ENCODE data around the gene FER. TPM values are rescaled to one million over a fixed set of nuclear protein-coding genes. Genes with fewer than 3 reads are reported as not detected.
A peak's percentile ranks its signal among the peaks of the same experiment; 100 is the strongest.

The FER gene
- polyA plus RNA-seq, 1 experiment = 19.0 TPM

- H3K27ac ChIP-seq (ENCODE audit: low read depth, low read length) = no peak overlapping the region
- H3K9me3 ChIP-seq (ENCODE audit: control insufficient read depth, insufficient read depth, low read length) = no peaks in the 10 kb centered on the region
- DNase-seq (ENCODE audit: low read depth, low spot score) = no peak
- H3K4me3 ChIP-seq (ENCODE audit: low read depth, low read length) = no peak overlapping the region
- TF ChIP-seq, protein P1, sequence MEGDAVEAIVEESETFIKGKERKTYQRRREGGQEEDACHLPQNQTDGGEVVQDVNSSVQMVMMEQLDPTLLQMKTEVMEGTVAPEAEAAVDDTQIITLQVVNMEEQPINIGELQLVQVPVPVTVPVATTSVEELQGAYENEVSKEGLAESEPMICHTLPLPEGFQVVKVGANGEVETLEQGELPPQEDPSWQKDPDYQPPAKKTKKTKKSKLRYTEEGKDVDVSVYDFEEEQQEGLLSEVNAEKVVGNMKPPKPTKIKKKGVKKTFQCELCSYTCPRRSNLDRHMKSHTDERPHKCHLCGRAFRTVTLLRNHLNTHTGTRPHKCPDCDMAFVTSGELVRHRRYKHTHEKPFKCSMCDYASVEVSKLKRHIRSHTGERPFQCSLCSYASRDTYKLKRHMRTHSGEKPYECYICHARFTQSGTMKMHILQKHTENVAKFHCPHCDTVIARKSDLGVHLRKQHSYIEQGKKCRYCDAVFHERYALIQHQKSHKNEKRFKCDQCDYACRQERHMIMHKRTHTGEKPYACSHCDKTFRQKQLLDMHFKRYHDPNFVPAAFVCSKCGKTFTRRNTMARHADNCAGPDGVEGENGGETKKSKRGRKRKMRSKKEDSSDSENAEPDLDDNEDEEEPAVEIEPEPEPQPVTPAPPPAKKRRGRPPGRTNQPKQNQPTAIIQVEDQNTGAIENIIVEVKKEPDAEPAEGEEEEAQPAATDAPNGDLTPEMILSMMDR (IDR thresholded peaks at IDR 0.05; ENCODE audit: low read depth, low read length) = no peak
- ChIA-PET POLR2A (no interaction called here), CTCF (no interaction called here)
- no peaks in the 10 kb centered on the region for H3K27me3 ChIP-seq (ENCODE audit: control insufficient read depth, insufficient read depth, low read length)
These were observed 4.4 kb upstream of the FER start for GRCh38 chr5:108743319-108743718.

GRCh38 chr5:108743846-108744245, 3.9 kb upstream of the FER start:
- ChIA-PET CTCF (interaction anchor here (0.9 kb wide), 1 partner anchor 63 kb away, joined by 3 read pairs; no protein-coding TSS in a partner anchor), POLR2A (interaction anchor here (0.6 kb wide), 1 partner anchor 323 kb away, joined by 3 read pairs; no protein-coding TSS in a partner anchor)
- no peaks in the 10 kb centered on the region for H3K9me3 ChIP-seq (ENCODE audit: control insufficient read depth, insufficient read depth, low read length)
- TF ChIP-seq, protein P1 (IDR thresholded peaks at IDR 0.05; ENCODE audit: low read depth, low read length) = no peak
- H3K27ac ChIP-seq (ENCODE audit: low read depth, low read length) = no peak overlapping the region
- DNase-seq (ENCODE audit: low read depth, low spot score) = no peak
- H3K4me3 ChIP-seq (ENCODE audit: low read depth, low read length) = no peak overlapping the region
- H3K27me3 ChIP-seq (ENCODE audit: control insufficient read depth, insufficient read depth, low read length) = no peaks in the 10 kb centered on the region

DNA sequence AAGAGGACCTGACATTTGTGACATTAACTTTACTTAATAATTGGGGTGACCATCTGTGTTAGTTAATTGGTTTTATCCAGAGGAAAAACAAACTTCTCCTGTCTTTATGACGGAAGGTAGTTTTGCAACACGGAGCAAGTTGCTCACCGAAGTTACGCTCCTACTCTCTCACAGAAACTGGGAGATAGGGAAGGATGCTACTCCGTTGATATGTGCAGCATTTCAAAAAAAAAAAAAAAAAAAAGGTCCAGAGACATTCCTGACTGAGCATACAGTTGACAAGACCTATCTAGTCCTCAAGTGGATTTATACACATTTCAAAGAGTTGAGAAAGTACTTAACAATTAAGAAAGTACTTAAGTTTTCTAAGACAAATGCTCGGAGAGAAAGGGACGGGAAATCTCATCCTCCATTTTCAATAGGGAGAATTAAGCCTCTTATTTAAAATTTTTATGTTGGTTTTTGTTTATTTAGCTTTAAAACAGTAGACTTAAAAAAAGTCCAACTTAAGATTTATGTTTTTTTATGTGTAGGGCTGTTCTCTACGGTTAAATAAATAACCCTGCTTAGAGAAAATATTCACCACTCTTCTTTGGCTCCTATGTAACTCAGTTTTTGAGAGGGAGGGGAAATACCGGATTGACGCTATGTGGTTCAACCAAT, 455 bp upstream of the FER start:
- no peak overlapping the region for H3K27ac ChIP-seq (ENCODE audit: low read depth, low read length)
- TF ChIP-seq, protein P1 (IDR thresholded peaks at IDR 0.05; ENCODE audit: low read depth, low read length) = no peak
- ChIA-PET POLR2A (no interaction called here), CTCF (interaction anchor here (0.6 to 0.7 kb wide), 2 partner anchors 67 to 296 kb away, joined by 3 to 5 read pairs; no protein-coding TSS in a partner anchor)
- H3K4me3 ChIP-seq (ENCODE audit: low read depth, low read length) = peak overlapping the region; percentile 83
- DNase-seq (ENCODE audit: low read depth, low spot score) = no peak
- H3K27me3 ChIP-seq (ENCODE audit: control insufficient read depth, insufficient read depth, low read length) = no peaks in the 10 kb centered on the region
- no peaks in the 10 kb centered on the region for H3K9me3 ChIP-seq (ENCODE audit: control insufficient read depth, insufficient read depth, low read length)

DNA sequence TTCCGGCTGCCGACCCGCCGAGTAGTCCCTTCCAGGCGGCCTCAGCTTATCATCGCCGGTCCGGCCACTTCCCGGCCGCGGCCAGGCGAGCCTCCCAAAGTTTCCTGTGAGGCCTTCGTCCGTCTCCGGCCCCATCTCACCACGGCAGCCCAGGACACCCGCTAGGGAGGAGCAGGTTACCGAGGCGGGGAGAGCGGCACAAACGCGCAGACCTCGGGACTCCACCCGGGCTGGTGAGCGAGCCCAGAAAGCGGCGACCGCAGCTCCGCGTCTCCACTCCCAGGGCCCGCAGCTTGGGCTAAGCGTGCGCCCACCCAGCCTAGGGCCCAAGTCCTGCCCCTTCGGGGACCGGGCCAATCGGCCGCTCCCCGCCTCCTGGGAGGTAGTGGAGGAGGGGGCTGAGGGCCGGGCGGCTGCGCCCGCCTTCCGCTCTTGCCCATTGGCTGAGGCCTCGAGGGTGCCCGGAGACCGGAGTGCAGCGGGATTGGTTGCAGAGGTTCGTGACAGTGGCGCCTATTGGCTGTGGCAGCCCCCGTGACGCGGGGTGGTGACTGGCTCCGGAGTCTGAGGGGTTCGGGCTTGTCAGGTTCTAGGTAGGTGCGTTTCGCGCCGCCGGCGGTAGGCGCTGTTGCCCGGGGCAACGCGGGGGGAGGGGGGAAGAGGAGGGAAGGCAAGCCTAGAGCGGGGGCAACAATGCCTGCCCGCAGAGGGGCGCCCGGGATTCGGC, 867 bp downstream of the FER start:
- TF ChIP-seq, protein P1 (IDR thresholded peaks at IDR 0.05; ENCODE audit: low read depth, low read length) = 0 out of 2 replicates have a peak, but pooled peaks have one; percentile 11
- Histone ChIP-seq H3K9me3 (ENCODE audit: control insufficient read depth, insufficient read depth, low read length) (no peaks in the 10 kb centered on the region), H3K27ac (ENCODE audit: low read depth, low read length) (peak overlapping the region; percentile 99), H3K27me3 (ENCODE audit: control insufficient read depth, insufficient read depth, low read length) (no peaks in the 10 kb centered on the region), H3K4me3 (ENCODE audit: low read depth, low read length) (peak overlapping the region; percentile 83)
- CTCF ChIA-PET = interaction anchor here (1.0 to 1.1 kb wide), 2 partner anchors 21 to 67 kb away, joined by 3 to 4 read pairs; no protein-coding TSS in a partner anchor
- DNase-seq (ENCODE audit: low read depth, low spot score) = peak; percentile 98
- POLR2A ChIA-PET = interaction anchor here (0.6 to 1.4 kb wide), 7 partner anchors 20 to 724 kb away, joined by 3 to 28 read pairs (median 4); partner anchors contain the start of gene PJA2

All from AG04450 (cell line).